WTC11 (cell line): ENCODE results near the gene FAM47E. TPM values are rescaled to one million over a fixed set of nuclear protein-coding genes. Genes with fewer than 3 reads are reported as not detected.

Experiments
- CBFB ChIP-seq: sonication (generic); formaldehyde crosslinking; IDR thresholded peaks from 2 replicates; pipeline ENCODE4 v1.8.1; 2022; ENCODE audit warnings: mild to moderate bottlenecking, low read depth, missing genetic modification reagents
- ELF4 ChIP-seq: sonication (generic); formaldehyde crosslinking; IDR thresholded peaks from 2 replicates; pipeline ENCODE4 v1.8.1; 2022; ENCODE audit warnings: low read depth, mild to moderate bottlenecking, moderate library complexity, missing genetic modification reagents
- ESRRA ChIP-seq: sonication (generic); formaldehyde crosslinking; IDR thresholded peaks from 2 replicates; pipeline ENCODE4 v1.8.1; 2022; ENCODE audit warnings: mild to moderate bottlenecking, missing genetic modification reagents, borderline replicate concordance
- FOXK1 ChIP-seq: sonication (generic); formaldehyde crosslinking; IDR thresholded peaks from 2 replicates; pipeline ENCODE4 v1.8.0; 2022; ENCODE audit warnings: mild to moderate bottlenecking, moderate library complexity, missing genetic modification reagents
- FOXP1 ChIP-seq: sonication (generic); formaldehyde crosslinking; IDR thresholded peaks from 2 replicates; pipeline ENCODE4 v1.8.0; 2022; ENCODE audit warnings: missing genetic modification reagents, mild to moderate bottlenecking, moderate library complexity, borderline replicate concordance
- GTF2I ChIP-seq: fragments of 250-450 bp; sonication (Bioruptor Pico); conservative IDR thresholded peaks from 2 replicates; pipeline ENCODE4 v1.4.0; 2021; ENCODE audit warnings: mild to moderate bottlenecking
- NFATC4 ChIP-seq: fragments of 250-450 bp; sonication (Bioruptor Pico); IDR thresholded peaks from 2 replicates; pipeline ENCODE4 v1.9.0; 2021; ENCODE audit warnings: mild to moderate bottlenecking
- NFE2L1 ChIP-seq: sonication (generic); formaldehyde crosslinking; IDR thresholded peaks from 2 replicates; pipeline ENCODE4 v1.8.1; 2023; ENCODE audit warnings: missing genetic modification reagents
- NR2C2 ChIP-seq: sonication (generic); formaldehyde crosslinking; IDR thresholded peaks from 2 replicates; pipeline ENCODE4 v1.8.0; 2022; ENCODE audit warnings: mild to moderate bottlenecking, missing genetic modification reagents
- RELA ChIP-seq: sonication (generic); formaldehyde crosslinking; IDR thresholded peaks from 2 replicates; pipeline ENCODE4 v1.8.1; 2022; ENCODE audit warnings: missing genetic modification reagents, mild to moderate bottlenecking, borderline replicate concordance
- RORB ChIP-seq: fragments of 250-450 bp; sonication (Bioruptor Pico); IDR thresholded peaks from 2 replicates; pipeline ENCODE4 v1.9.0; 2021; ENCODE audit warnings: mild to moderate bottlenecking
- TEAD4 ChIP-seq: sonication (generic); formaldehyde crosslinking; IDR thresholded peaks from 2 replicates; pipeline ENCODE4 v1.8.0; 2022; ENCODE audit warnings: mild to moderate bottlenecking, missing genetic modification reagents
- TP53 ChIP-seq: sonication (generic); formaldehyde crosslinking; IDR thresholded peaks from 2 replicates; pipeline ENCODE4 v1.8.1; 2023; ENCODE audit warnings: mild to moderate bottlenecking, missing genetic modification reagents
- ZNF317 ChIP-seq: sonication (generic); formaldehyde crosslinking; IDR thresholded peaks from 2 replicates; pipeline ENCODE4 v1.8.1; 2023; ENCODE audit warnings: low read depth, mild to moderate bottlenecking, moderate library complexity, missing genetic modification reagents, borderline replicate concordance
- total RNA-seq: library from RNA; stranded (reverse); gene quantifications from 3 replicates; pipeline ENCODE4 v1.2.3, GENCODE V29; 2021
- TF ChIP-seq, protein P1 (sequence below): fragments of 250-450 bp; sonication (Bioruptor Pico); IDR thresholded peaks from 2 replicates; pipeline ENCODE4 v1.9.0; 2021; ENCODE audit warnings: mild to moderate bottlenecking
- TF ChIP-seq, protein P2 (sequence below): sonication (generic); formaldehyde crosslinking; IDR thresholded peaks from 2 replicates; pipeline ENCODE4 v1.8.1; 2023; ENCODE audit warnings: mild to moderate bottlenecking, missing genetic modification reagents, moderate library complexity
- TF ChIP-seq, protein P3 (sequence below): sonication (generic); formaldehyde crosslinking; IDR thresholded peaks from 2 replicates; pipeline ENCODE4 v1.8.1; 2022; ENCODE audit warnings: mild to moderate bottlenecking, moderate library complexity, missing genetic modification reagents
- TF ChIP-seq, protein P4 (sequence below): sonication (generic); formaldehyde crosslinking; IDR thresholded peaks from 2 replicates; pipeline ENCODE4 v1.8.0; 2023; ENCODE audit warnings: missing genetic modification reagents
- TF ChIP-seq, protein P5 (sequence below): sonication (generic); formaldehyde crosslinking; IDR thresholded peaks from 2 replicates; pipeline ENCODE4 v1.8.0; 2022; ENCODE audit warnings: mild to moderate bottlenecking, missing genetic modification reagents
- TF ChIP-seq, protein P6 (sequence below): sonication (generic); formaldehyde crosslinking; IDR thresholded peaks from 2 replicates; pipeline ENCODE4 v1.8.0; 2022; ENCODE audit warnings: mild to moderate bottlenecking, missing genetic modification reagents
- TF ChIP-seq, protein P7 (sequence below): sonication (generic); formaldehyde crosslinking; IDR thresholded peaks from 2 replicates; pipeline ENCODE4 v1.8.1; 2023; ENCODE audit warnings: mild to moderate bottlenecking, moderate library complexity, missing genetic modification reagents

FAM47E gene
- total RNA-seq, 1 experiment from 2014 or later = 1.4 TPM

DNA sequence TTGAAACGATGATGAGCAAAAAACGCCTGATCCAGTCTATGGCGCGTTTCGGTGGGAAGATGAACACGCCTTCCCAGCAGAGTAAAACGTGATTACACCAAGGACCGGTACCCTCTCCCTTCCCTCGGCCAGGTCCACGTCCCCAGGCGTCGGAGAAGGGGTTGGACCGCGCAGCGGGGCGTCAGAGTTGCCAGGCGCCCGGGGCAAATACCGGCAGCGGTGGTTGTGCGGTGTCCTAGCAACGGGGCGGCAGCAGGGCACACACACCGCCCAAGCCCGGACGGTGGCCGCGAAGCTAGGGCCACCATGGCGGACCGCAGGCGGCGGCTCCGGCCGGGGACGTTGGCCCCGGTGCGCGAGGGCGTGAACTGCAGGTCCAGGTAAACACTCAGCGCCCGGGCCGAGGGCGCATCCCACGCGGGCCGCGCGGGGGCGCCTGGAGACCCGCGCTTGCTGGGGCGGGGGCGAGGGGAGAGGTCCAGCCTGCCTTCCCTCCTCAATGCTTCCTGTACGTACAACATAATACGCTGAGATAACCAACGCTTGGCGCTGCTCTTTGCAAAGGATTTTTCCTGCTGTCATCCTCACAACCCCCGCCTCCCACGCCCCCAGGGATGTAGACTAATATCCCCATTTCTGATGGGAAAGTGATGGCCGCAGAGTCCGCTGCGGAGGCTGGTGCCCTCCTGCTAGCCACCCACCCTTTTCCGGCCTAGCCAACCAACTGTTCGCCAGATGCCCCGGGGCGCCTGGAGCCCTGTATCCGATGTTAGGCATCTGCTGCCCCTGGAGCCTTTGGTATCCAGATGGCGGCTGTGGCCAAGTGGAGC, at the start of gene FAM47E (continued):
- TF ChIP-seq, protein P1, sequence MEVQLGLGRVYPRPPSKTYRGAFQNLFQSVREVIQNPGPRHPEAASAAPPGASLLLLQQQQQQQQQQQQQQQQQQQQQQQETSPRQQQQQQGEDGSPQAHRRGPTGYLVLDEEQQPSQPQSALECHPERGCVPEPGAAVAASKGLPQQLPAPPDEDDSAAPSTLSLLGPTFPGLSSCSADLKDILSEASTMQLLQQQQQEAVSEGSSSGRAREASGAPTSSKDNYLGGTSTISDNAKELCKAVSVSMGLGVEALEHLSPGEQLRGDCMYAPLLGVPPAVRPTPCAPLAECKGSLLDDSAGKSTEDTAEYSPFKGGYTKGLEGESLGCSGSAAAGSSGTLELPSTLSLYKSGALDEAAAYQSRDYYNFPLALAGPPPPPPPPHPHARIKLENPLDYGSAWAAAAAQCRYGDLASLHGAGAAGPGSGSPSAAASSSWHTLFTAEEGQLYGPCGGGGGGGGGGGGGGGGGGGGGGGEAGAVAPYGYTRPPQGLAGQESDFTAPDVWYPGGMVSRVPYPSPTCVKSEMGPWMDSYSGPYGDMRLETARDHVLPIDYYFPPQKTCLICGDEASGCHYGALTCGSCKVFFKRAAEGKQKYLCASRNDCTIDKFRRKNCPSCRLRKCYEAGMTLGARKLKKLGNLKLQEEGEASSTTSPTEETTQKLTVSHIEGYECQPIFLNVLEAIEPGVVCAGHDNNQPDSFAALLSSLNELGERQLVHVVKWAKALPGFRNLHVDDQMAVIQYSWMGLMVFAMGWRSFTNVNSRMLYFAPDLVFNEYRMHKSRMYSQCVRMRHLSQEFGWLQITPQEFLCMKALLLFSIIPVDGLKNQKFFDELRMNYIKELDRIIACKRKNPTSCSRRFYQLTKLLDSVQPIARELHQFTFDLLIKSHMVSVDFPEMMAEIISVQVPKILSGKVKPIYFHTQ (CRISPR knock-in tag) = no peak
- TF ChIP-seq, protein P2, sequence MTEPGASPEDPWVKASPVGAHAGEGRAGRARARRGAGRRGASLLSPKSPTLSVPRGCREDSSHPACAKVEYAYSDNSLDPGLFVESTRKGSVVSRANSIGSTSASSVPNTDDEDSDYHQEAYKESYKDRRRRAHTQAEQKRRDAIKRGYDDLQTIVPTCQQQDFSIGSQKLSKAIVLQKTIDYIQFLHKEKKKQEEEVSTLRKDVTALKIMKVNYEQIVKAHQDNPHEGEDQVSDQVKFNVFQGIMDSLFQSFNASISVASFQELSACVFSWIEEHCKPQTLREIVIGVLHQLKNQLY (CRISPR knock-in tag) = no peak
- TF ChIP-seq, protein P3, sequence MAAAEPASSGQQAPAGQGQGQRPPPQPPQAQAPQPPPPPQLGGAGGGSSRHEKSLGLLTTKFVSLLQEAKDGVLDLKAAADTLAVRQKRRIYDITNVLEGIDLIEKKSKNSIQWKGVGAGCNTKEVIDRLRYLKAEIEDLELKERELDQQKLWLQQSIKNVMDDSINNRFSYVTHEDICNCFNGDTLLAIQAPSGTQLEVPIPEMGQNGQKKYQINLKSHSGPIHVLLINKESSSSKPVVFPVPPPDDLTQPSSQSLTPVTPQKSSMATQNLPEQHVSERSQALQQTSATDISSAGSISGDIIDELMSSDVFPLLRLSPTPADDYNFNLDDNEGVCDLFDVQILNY (CRISPR knock-in tag) = peak; percentile 61; the same call in 1 of the 2 replicates
- TF ChIP-seq GTF2I (CRISPR knock-in tag) = no peak
- TF ChIP-seq, protein P4, sequence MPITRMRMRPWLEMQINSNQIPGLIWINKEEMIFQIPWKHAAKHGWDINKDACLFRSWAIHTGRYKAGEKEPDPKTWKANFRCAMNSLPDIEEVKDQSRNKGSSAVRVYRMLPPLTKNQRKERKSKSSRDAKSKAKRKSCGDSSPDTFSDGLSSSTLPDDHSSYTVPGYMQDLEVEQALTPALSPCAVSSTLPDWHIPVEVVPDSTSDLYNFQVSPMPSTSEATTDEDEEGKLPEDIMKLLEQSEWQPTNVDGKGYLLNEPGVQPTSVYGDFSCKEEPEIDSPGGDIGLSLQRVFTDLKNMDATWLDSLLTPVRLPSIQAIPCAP (CRISPR knock-in tag) = 0 out of 2 replicates have a peak, but pooled peaks have one; percentile 44
- TF ChIP-seq, protein P5, sequence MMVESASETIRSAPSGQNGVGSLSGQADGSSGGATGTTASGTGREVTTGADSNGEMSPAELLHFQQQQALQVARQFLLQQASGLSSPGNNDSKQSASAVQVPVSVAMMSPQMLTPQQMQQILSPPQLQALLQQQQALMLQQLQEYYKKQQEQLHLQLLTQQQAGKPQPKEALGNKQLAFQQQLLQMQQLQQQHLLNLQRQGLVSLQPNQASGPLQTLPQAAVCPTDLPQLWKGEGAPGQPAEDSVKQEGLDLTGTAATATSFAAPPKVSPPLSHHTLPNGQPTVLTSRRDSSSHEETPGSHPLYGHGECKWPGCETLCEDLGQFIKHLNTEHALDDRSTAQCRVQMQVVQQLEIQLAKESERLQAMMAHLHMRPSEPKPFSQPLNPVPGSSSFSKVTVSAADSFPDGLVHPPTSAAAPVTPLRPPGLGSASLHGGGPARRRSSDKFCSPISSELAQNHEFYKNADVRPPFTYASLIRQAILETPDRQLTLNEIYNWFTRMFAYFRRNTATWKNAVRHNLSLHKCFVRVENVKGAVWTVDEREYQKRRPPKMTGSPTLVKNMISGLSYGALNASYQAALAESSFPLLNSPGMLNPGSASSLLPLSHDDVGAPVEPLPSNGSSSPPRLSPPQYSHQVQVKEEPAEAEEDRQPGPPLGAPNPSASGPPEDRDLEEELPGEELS (CRISPR knock-in tag) = peak; percentile 47; the same call in 1 of the 2 replicates
- TF ChIP-seq TP53 (CRISPR knock-in tag) = peak; percentile 60; the same call in 1 of the 2 replicates
- no peak for TF ChIP-seq RORB (CRISPR knock-in tag)
- TF ChIP-seq FOXK1 (CRISPR knock-in tag) = peak; percentile 85
- TF ChIP-seq, protein P6, sequence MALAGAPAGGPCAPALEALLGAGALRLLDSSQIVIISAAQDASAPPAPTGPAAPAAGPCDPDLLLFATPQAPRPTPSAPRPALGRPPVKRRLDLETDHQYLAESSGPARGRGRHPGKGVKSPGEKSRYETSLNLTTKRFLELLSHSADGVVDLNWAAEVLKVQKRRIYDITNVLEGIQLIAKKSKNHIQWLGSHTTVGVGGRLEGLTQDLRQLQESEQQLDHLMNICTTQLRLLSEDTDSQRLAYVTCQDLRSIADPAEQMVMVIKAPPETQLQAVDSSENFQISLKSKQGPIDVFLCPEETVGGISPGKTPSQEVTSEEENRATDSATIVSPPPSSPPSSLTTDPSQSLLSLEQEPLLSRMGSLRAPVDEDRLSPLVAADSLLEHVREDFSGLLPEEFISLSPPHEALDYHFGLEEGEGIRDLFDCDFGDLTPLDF (CRISPR knock-in tag) = 0 out of 2 replicates have a peak, but pooled peaks have one; percentile 21
- TF ChIP-seq NFATC4 = no peak
- TF ChIP-seq ELF4 = no peak
- TF ChIP-seq, protein P7, sequence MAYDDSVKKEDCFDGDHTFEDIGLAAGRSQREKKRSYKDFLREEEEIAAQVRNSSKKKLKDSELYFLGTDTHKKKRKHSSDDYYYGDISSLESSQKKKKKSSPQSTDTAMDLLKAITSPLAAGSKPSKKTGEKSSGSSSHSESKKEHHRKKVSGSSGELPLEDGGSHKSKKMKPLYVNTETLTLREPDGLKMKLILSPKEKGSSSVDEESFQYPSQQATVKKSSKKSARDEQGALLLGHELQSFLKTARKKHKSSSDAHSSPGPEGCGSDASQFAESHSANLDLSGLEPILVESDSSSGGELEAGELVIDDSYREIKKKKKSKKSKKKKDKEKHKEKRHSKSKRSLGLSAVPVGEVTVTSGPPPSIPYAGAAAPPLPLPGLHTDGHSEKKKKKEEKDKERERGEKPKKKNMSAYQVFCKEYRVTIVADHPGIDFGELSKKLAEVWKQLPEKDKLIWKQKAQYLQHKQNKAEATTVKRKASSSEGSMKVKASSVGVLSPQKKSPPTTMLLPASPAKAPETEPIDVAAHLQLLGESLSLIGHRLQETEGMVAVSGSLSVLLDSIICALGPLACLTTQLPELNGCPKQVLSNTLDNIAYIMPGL (CRISPR knock-in tag) = peak; percentile 78
- TF ChIP-seq FOXP1 (CRISPR knock-in tag) = peak; percentile 65; the same call in 1 of the 2 replicates
- 0 out of 2 replicates have a peak, but pooled peaks have one; percentile 21 for TF ChIP-seq NR2C2 (CRISPR knock-in tag)
- no peak for TF ChIP-seq TEAD4 (CRISPR knock-in tag)
- TF ChIP-seq ESRRA (CRISPR knock-in tag) = peak; percentile 29; the same call in 1 of the 2 replicates
- TF ChIP-seq CBFB (CRISPR knock-in tag) = 0 out of 2 replicates have a peak, but pooled peaks have one; percentile 21
- TF ChIP-seq NFE2L1 (CRISPR knock-in tag) = peak; percentile 12; the same call in 1 of the 2 replicates
- 0 out of 2 replicates have a peak, but pooled peaks have one; percentile 37 for TF ChIP-seq ZNF317 (CRISPR knock-in tag)
- TF ChIP-seq RELA = peak; percentile 41; the same call in 1 of the 2 replicates
